Urothelium cell line (cell line): Measurements from ENCODE around the gene HDDC3.
"Not testable (repeated sequence)": the region's sequence is repeated elsewhere in the genome, so short reads cannot be mapped to it uniquely, and the experiment has no call there.

Experiments used
- DNase-seq: peaks from one replicate; pipeline ENCODE4 v3.0.0; 2011; ENCODE audit warnings: low spot score, mixed read lengths
- FAIRE-seq: peaks from 2 replicates; lab custom pipeline; 2011; peaks lifted over from hg19 to GRCh38; lab: Jason Lieb, UNC

The HDDC3 gene

GRCh38 chr15:90933301-90933700, 952 bp upstream of the HDDC3 start:
- FAIRE-seq (no peak), DNase-seq (no peak)

- no peak for FAIRE-seq
- no peak for DNase-seq
These were observed 277 bp upstream of the HDDC3 start for GRCh38 chr15:90932660-90932991.

- DNase-seq = no peak
- no peak for FAIRE-seq
These were observed 848 bp downstream of the HDDC3 start for GRCh38 chr15:90931575-90931827.

- FAIRE-seq = no peak
- DNase-seq = no peak
These were observed 1.3 kb downstream of the HDDC3 start for GRCh38 chr15:90930861-90931574.

- FAIRE-seq = no peak
- DNase-seq = no peak
These were observed 2.9 kb downstream of the HDDC3 start for GRCh38 chr15:90929246-90930019.

- not testable (repeated sequence) for FAIRE-seq, DNase-seq
These were observed 4.2 kb downstream of the HDDC3 start for GRCh38 chr15:90928106-90928505.

GRCh38 chr15:90926766-90927165, 5.6 kb downstream of the HDDC3 start:
- DNase-seq, FAIRE-seq: not testable (repeated sequence)

- no peak for DNase-seq
- no peak for FAIRE-seq
These were observed 8.0 kb downstream of the HDDC3 start for GRCh38 chr15:90924375-90924774.

- not testable (repeated sequence) for DNase-seq, FAIRE-seq
These were observed 9.5 kb downstream of the HDDC3 start for GRCh38 chr15:90922712-90923322.

- FAIRE-seq = no peak
- DNase-seq = no peak
These were observed 10.5 kb downstream of the HDDC3 start for GRCh38 chr15:90921887-90922286.

- no peak for FAIRE-seq
- DNase-seq = no peak
These were observed 13.5 kb downstream of the HDDC3 start for GRCh38 chr15:90918835-90919234.

- no peak for FAIRE-seq
These were observed 14.1 kb downstream of the HDDC3 start for GRCh38 chr15:90918034-90918788.

GRCh38 chr15:90917569-90917968, 14.8 kb downstream of the HDDC3 start:
- FAIRE-seq (no peak), DNase-seq (no peak)

More at GRCh38 chr15:90918034-90918788, 14.1 kb downstream of the HDDC3 start:
- DNase-seq = no peak

GRCh38 chr15:90916461-90916860, 15.9 kb downstream of the HDDC3 start:
- no peak for FAIRE-seq

GRCh38 chr15:90915808-90916440, 16.4 kb downstream of the HDDC3 start:
- FAIRE-seq (no peak), DNase-seq (no peak)

More at GRCh38 chr15:90916461-90916860, 15.9 kb downstream of the HDDC3 start:
- no peak for DNase-seq

GRCh38 chr15:90915216-90915807, 17.0 kb downstream of the HDDC3 start:
- FAIRE-seq (no peak), DNase-seq (no peak)

- FAIRE-seq = no peak
- no peak for DNase-seq
These were observed 17.9 kb downstream of the HDDC3 start for GRCh38 chr15:90914305-90915080.

GRCh38 chr15:90913398-90913944, 18.9 kb downstream of the HDDC3 start:
- no peak for DNase-seq
- no peak for FAIRE-seq

GRCh38 chr15:90912770-90913075, 19.6 kb downstream of the HDDC3 start:
- FAIRE-seq = no peak
- no peak for DNase-seq
